Mucosa of descending colon (tissue), 3 donors: ENCODE data around the gene EDEM1. TPM values are rescaled to one million over a fixed set of nuclear protein-coding genes. Genes with fewer than 3 reads are reported as not detected.

Source experiments
- ATAC-seq: fragments of 200-7000 bp; cut with Tn5 transposase; one replicate; pipeline ENCODE4 v1.9.1; 2020; ENCODE audit warnings: mild to moderate bottlenecking, moderate library complexity
- DNase-seq, 3 donors: peaks; one replicate each; pipeline ENCODE4 v3.0.0-alpha.2; 2020
- H3K36me3 ChIP-seq: fragments of 200-600 bp; one replicate; pipeline ENCODE4 v1.8.0; 2021; ENCODE audit warnings: low read depth, mild to moderate bottlenecking
- H3K4me1 ChIP-seq: fragments of 200-600 bp; one replicate; pipeline ENCODE4 v1.8.0; 2021; ENCODE audit warnings: low read depth, mild to moderate bottlenecking
- H3K4me3 ChIP-seq: fragments of 200-600 bp; one replicate; pipeline ENCODE4 v1.8.0; 2021; ENCODE audit warnings: mild to moderate bottlenecking
- H3K9me3 ChIP-seq: fragments of 200-600 bp; one replicate; pipeline ENCODE4 v1.8.0; 2021; ENCODE audit warnings: mild to moderate bottlenecking
- intact Hi-C, 2 donors: fragments of 100-400 bp; cut with DNase I in 1 of 2; cut with micrococcal nuclease in 1 of 2; formaldehyde crosslinking; loops; one replicate each; pipeline versions ENCODE4 v1.11.0 to v1.11.1; 2022; cut with DNase I, micrococcal nuclease
- total RNA-seq, 3 donors: library from RNA; stranded (reverse); fragmentation: NEBNext Ultra II Directional in 2 of 3; extraction: Animal tissue kit (Norgen Biotek cat#: 25700) in 2 of 3; gene quantifications; one replicate each; pipeline versions ENCODE4 v1.2.1 to v1.2.4, GENCODE V29; 2021 to 2023
- TF ChIP-seq, protein P1 (sequence below): fragments of 200-600 bp; IDR thresholded peaks from one replicate; pipeline ENCODE4 v1.8.0; 2022; ENCODE audit warnings: antibody characterized with exemption, mild to moderate bottlenecking
- donor health status: DM: no; HTN: no; CAD: no; lungs with moderate emphysema.
- donor health status: DM: no; HTN: no; CAD: no.
- donor health status: DM: no; HTN: yes; CAD: no.

The EDEM1 gene
- total RNA-seq, 3 donors from 2014 or later, result 30.3 to 52.6 (median 45.4) TPM

DNA sequence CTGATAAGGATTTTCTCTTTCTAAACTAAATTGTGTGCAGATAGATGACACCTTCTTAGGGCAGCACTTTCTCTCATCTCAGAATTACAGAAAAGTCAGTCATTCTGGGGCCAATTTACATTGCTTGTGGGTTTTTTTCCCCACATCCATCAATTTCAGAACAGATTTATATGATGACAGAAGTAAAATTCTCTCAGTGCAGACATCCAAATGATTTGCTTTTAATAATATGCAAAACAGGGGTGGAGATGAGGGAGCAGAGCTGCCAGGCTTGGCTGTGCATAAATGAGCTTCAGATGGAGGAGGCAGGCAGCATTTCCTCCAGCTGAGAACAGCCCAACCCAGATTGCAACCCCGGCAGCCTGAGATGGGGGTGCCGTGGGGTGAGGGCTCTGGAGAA is 44.0 kb downstream of the EDEM1 start:
- Histone ChIP-seq H3K4me1 (no peaks in the 10 kb centered on the region), H3K9me3 (no peaks in the 10 kb centered on the region), H3K4me3 (no peak overlapping the region), H3K36me3 (no peaks in the 10 kb centered on the region)
- intact Hi-C loops, result no loop called here
- ATAC-seq (no peak), DNase-seq (no peak)
- TF ChIP-seq, protein P1, sequence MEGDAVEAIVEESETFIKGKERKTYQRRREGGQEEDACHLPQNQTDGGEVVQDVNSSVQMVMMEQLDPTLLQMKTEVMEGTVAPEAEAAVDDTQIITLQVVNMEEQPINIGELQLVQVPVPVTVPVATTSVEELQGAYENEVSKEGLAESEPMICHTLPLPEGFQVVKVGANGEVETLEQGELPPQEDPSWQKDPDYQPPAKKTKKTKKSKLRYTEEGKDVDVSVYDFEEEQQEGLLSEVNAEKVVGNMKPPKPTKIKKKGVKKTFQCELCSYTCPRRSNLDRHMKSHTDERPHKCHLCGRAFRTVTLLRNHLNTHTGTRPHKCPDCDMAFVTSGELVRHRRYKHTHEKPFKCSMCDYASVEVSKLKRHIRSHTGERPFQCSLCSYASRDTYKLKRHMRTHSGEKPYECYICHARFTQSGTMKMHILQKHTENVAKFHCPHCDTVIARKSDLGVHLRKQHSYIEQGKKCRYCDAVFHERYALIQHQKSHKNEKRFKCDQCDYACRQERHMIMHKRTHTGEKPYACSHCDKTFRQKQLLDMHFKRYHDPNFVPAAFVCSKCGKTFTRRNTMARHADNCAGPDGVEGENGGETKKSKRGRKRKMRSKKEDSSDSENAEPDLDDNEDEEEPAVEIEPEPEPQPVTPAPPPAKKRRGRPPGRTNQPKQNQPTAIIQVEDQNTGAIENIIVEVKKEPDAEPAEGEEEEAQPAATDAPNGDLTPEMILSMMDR, result no peak

DNA sequence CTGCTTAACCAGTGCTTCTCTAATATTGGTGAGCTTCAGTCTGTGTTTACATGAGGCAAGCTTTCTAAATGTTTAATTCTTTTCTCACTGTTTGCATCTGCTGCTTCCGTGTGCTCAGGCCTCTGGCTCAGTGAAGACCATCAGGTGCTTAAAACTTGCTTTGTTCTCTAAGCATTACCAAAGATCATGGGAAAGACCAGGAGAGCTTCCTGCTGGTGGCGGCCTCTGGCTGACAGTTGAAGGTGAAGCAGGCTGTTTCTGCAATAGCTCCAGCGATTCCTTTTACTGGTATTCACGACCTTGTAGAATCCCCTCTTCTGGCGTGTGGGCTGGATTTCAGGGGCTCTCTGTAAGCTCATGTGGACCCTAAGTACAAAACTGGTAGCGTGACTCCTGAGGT is 45.1 kb downstream of the EDEM1 start:
- intact Hi-C loops, result no loop called here
- ATAC-seq (peak; percentile 59), DNase-seq (no peak)

DNA sequence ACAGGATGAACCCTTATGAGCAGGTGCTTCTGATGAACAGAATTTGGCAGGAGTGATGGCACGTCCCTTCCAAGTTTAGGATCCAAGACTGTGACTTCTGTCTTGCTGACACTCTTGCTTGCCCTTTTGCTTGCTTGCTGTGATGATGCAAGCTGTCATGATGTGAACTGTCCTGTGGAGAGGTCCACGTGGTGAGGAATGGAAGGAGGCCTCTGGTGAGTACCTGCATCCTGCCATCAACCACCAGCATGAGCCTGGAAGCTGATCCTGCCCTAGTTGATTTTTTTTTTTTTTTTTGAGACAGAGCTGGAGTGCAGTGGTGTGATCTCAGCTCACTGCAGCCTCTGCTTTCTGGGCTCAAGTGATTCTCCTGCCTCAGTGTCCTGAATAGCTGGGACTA is 45.5 kb downstream of the EDEM1 start:
- intact Hi-C loops, result no loop called here
- Histone ChIP-seq H3K36me3 (no peaks in the 10 kb centered on the region), H3K4me3 (no peak overlapping the region), H3K4me1 (no peaks in the 10 kb centered on the region), H3K9me3 (no peaks in the 10 kb centered on the region)
- DNase-seq (no peak), ATAC-seq (no peak)
- TF ChIP-seq, protein P1, result no peak

More for the DNA sequence above, 45.1 kb downstream of the EDEM1 start:
- no peaks in the 10 kb centered on the region for H3K36me3 ChIP-seq
- no peaks in the 10 kb centered on the region for H3K4me1 ChIP-seq
- TF ChIP-seq, protein P1, result no peak
- no peaks in the 10 kb centered on the region for H3K9me3 ChIP-seq
- no peak overlapping the region for H3K4me3 ChIP-seq

DNA sequence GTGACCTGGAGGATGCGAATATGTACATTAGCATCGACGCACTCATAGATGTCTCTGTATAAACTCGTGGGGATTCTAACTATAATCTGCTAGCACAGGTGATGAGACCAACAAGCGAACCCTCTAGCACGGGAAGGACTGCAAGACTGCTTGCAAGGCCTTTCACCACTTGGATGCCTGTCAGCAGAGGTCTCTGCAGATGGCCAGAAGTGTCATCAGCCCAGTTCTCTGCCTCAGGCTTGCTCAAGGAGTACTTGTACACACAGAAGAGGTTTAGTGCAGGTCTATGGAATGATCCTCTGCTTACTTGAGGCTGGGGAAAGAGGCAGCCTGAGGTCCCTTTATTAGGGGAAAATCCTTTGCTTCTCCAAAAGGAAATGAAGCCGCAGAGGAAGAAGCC is 48.1 kb downstream of the EDEM1 start:
- no peak for DNase-seq
- TF ChIP-seq, protein P1, result no peak
- ATAC-seq, result no peak
- Histone ChIP-seq H3K9me3 (no peaks in the 10 kb centered on the region), H3K36me3 (no peaks in the 10 kb centered on the region), H3K4me1 (no peaks in the 10 kb centered on the region), H3K4me3 (no peak overlapping the region)
- intact Hi-C loops, result no loop called here

DNA sequence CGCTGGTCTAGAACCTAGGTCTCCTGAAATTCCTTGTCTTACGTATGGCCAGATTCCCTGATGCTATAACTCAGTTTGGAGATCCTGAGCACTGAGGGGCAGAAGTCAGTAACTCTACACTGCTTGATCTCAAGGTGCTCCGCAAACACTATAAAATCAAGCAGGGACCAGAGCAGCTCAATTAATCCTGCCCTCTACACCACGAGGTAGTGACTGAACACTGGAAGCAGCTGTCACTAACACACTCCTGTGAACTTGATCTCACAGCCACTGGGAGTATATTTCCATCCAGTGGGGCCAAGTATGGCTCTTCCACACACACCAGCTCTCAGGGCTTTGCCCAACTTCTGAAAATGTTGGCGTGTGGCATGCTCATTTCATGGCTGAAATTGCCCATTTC is 51.0 kb downstream of the EDEM1 start:
- Histone ChIP-seq H3K9me3 (peaks cover 1% of the 10 kb centered on the region), H3K4me1 (no peaks in the 10 kb centered on the region), H3K4me3 (no peak overlapping the region), H3K36me3 (no peaks in the 10 kb centered on the region)
- intact Hi-C loops, result no loop called here
- ATAC-seq (no peak), DNase-seq (no peak)
- TF ChIP-seq, protein P1, result no peak

DNA sequence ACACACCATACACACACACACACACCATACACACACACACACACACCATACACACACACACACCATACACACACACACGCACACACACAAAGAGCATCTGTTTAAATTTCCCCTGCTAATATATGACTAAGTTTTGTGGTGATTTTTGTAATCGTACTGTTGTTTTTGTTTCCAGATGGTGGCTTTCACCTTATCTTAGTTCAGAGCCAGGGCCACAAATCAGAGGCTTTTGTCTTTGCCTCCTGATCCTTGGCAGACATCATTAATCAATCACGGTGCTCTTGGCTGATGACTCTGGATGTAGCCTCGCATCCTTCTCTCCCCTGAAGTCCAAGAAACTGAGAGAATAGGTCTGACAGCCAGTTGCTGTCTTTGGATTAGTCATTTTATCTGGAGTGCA is 52.1 kb downstream of the EDEM1 start:
- H3K36me3 ChIP-seq, result no peaks in the 10 kb centered on the region
- intact Hi-C loops, result no loop called here
- peaks cover 6% of the 10 kb centered on the region for H3K9me3 ChIP-seq
- no peaks in the 10 kb centered on the region for H3K4me1 ChIP-seq
- no peak overlapping the region for H3K4me3 ChIP-seq
- no peak for ATAC-seq
- TF ChIP-seq, protein P1, result no peak
- no peak for DNase-seq
